Body of pancreas (tissue), 4 donors: ENCODE measurements around the gene YOD1. TPM values are rescaled to one million over a fixed set of nuclear protein-coding genes. Genes with fewer than 3 reads are reported as not detected.
A peak's percentile ranks its signal among the peaks of the same experiment; 100 is the strongest.

ENCODE experiments used
- ATAC-seq: fragments of 150-250 bp; one replicate; pipeline ENCODE4 v1.9.1; 2016
- DNase-seq, 4 donors: peaks; one replicate each; pipeline ENCODE4 v3.0.0-alpha.2; 2019
- H3K27ac ChIP-seq, 4 donors: fragments of 200-600 bp; sonication (generic); 1 replicate in 3 of 4; 2 replicates in 1 of 4; pipeline versions ENCODE4 v1.5.1 to v1.6.1; 2016 to 2019; ENCODE audit warnings: mild to moderate bottlenecking in 1 of 4, mixed read lengths in 1 of 4, moderate library complexity in 1 of 4
- H3K27me3 ChIP-seq, 2 donors: fragments of 200-600 bp; sonication (generic); one replicate each; pipeline ENCODE4 v1.6.0; 2016; ENCODE audit warnings: mild to moderate bottlenecking in 1 of 2
- H3K36me3 ChIP-seq, 2 donors: fragments of 200-600 bp; sonication (generic); replicated peaks in 1 of 2; 2 replicates each; pipeline ENCODE4 v1.5.1; 2016; ENCODE audit warnings: low read depth in 2 of 2; ENCODE audit not compliant: insufficient read depth in 1 of 2
- H3K4me1 ChIP-seq: fragments of 200-600 bp; sonication (generic); one replicate; pipeline ENCODE4 v1.6.0; 2016
- H3K4me3 ChIP-seq, 2 donors: fragments of 200-600 bp; sonication (generic); 1 replicate in 1 of 2; 2 replicates in 1 of 2; pipeline ENCODE4 v1.5.1; 2016 to 2019
- H3K9me3 ChIP-seq, 3 donors: fragments of 200-600 bp; sonication (generic); 1 replicate in 2 of 3; 2 replicates in 1 of 3; pipeline ENCODE4 v1.5.1; 2016
- CTCF ChIP-seq, 7 experiments: fragments of 450-650 bp in 4 of 7; fragments of 200-600 bp in 3 of 7; sonication (generic) in 3 of 7; IDR thresholded peaks; one replicate each; pipeline ENCODE4 v1.5.1; 2016 to 2019; ENCODE audit warnings: antibody characterized with exemption in 7 of 7
- POLR2A ChIP-seq, 3 donors: fragments of 450-650 bp; IDR thresholded peaks; one replicate each; pipeline ENCODE4 v1.6.1; 2016; ENCODE audit warnings: antibody characterized with exemption in 3 of 3, mild to moderate bottlenecking in 2 of 3
- WGBS, 2 donors: methylation state at CpG; one replicate each; pipeline ENCODE4 v1.1.5; 2017; 5-methylcytosine and 5-hydroxymethylcytosine counted together
- intact Hi-C: fragments of 100-400 bp; cut with DNase I; formaldehyde crosslinking; loops from one replicate; pipeline ENCODE4 v1.15.1; 2023
- total RNA-seq, 2 donors: library from RNA; depleted of rRNA; stranded (reverse); fragments of >200 nt; gene quantifications; one replicate each; pipeline ENCODE4 v1.1.0, GENCODE V29; 2016

The YOD1 gene
- total RNA-seq, 2 donors from 2014 or later = 5.4 to 5.9 TPM

- Histone ChIP-seq H3K4me3 (no peak overlapping the region), H3K27ac (no peak overlapping the region), H3K27me3 (no peaks in the 10 kb centered on the region), H3K9me3 (no peaks in the 10 kb centered on the region), H3K4me1 (peaks cover 5% of the 10 kb centered on the region), H3K36me3 (peaks cover 0 to 10% of the 10 kb centered on the region in 2 donors)
- 89 to 92% methylated on average over 5 of the region's 5 CpGs for WGBS, 2 donors
- intact Hi-C loops = no loop called here
- DNase-seq (no peak), ATAC-seq (no peak)
- TF ChIP-seq POLR2A (IDR thresholded peaks at IDR 0.05) (no peak), CTCF (IDR thresholded peaks at IDR 0.05) (no peak)
These were observed 12.0 kb upstream of the YOD1 start for GRCh38 chr1:207063014-207063413.

- H3K27me3 ChIP-seq = no peaks in the 10 kb centered on the region
- no peak overlapping the region for H3K27ac ChIP-seq
- no peaks in the 10 kb centered on the region for H3K9me3 ChIP-seq
- peaks cover 5% of the 10 kb centered on the region for H3K4me1 ChIP-seq
- H3K4me3 ChIP-seq = no peak overlapping the region
- WGBS, 2 donors = 64 to 86% methylated on average over 1 of the region's 1 CpG
- H3K36me3 ChIP-seq = peaks cover 0 to 6% of the 10 kb centered on the region in 2 donors
- DNase-seq (no peak), ATAC-seq (no peak)
- intact Hi-C loops = no loop called here
- no peak for TF ChIP-seq POLR2A (IDR thresholded peaks at IDR 0.05)
- no peak for TF ChIP-seq CTCF (IDR thresholded peaks at IDR 0.05)
These were observed 11.1 kb upstream of the YOD1 start for GRCh38 chr1:207062058-207062457.

GRCh38 chr1:207060596-207060995 lies 9.6 kb upstream of the YOD1 start:
- intact Hi-C loops = no loop called here
- Histone ChIP-seq H3K9me3 (no peaks in the 10 kb centered on the region), H3K4me1 (peaks cover 5% of the 10 kb centered on the region), H3K4me3 (no peak overlapping the region), H3K27ac (no peak overlapping the region), H3K27me3 (no peaks in the 10 kb centered on the region), H3K36me3 (peaks cover 0 to 6% of the 10 kb centered on the region in 2 donors)
- DNase-seq (no peak), ATAC-seq (no peak)
- 54 to 71% methylated on average over 3 of the region's 3 CpGs for WGBS, 2 donors
- TF ChIP-seq CTCF (IDR thresholded peaks at IDR 0.05) (no peak), POLR2A (IDR thresholded peaks at IDR 0.05) (no peak)

GRCh38 chr1:207059881-207060280 lies 8.9 kb upstream of the YOD1 start:
- intact Hi-C loops = no loop called here
- Histone ChIP-seq H3K4me1 (peaks cover 5% of the 10 kb centered on the region), H3K4me3 (no peak overlapping the region), H3K27me3 (no peaks in the 10 kb centered on the region), H3K36me3 (peaks cover 0 to 6% of the 10 kb centered on the region in 2 donors), H3K9me3 (no peaks in the 10 kb centered on the region), H3K27ac (peak overlapping the region in 1 of 4 donors; percentile 11)
- TF ChIP-seq CTCF (IDR thresholded peaks at IDR 0.05) = no peak
- no peak for TF ChIP-seq POLR2A (IDR thresholded peaks at IDR 0.05)
- DNase-seq = no peak
- no peak for ATAC-seq
- WGBS, 2 donors = 65 to 77% methylated on average over 4 of the region's 4 CpGs
